Activated CD8-positive, alpha-beta memory T cell treated with anti-CD3 and anti-CD28 coated beads, Interleukin-2, amount 50 U/mL, for 4 hours (primary cell): ENCODE measurements around the gene NDUFA11.
"Not testable (repeated sequence)": the region's sequence is repeated elsewhere in the genome, so short reads cannot be mapped to it uniquely, and the experiment has no call there.

ENCODE experiments used
- DNase-seq: peaks from one replicate; pipeline ENCODE4 v3.0.0-alpha.2; 2020

NDUFA11 gene

DNA sequence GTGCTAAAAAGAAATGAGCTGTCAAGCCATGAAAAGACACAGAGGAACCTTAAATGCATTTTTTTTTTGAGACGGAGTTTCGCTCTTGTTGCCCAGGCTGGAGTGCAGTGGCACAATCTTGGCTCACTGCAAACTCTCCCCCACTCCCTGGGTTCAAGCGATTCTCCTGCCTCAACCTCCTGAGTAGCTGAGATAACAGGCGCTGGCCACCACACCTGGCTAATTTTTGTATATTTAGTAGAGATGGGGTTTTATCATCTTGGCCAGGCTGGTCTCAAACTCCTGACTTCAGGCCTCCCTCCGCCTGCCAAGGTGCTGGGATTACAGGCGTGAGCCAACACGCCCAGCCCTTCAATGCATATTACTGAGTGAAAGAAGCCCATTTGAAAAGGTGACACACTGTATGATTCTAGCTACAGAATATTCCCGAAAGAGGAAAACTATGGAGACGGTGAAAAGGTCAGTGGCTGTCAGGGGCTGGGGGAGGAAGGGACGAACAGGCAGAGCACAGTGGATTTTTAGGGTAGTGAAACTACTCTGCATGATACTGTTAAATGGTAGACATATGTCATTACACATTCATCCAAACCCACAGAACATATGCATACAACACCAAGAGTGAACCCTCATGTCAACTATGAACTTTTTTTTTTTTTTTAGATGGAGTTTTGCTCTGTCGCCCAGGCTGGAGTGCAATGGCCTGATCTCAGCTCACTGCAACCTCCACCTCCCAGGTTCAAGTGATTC is 19.4 kb downstream of the NDUFA11 start:
- DNase-seq, result not testable (repeated sequence)

DNA sequence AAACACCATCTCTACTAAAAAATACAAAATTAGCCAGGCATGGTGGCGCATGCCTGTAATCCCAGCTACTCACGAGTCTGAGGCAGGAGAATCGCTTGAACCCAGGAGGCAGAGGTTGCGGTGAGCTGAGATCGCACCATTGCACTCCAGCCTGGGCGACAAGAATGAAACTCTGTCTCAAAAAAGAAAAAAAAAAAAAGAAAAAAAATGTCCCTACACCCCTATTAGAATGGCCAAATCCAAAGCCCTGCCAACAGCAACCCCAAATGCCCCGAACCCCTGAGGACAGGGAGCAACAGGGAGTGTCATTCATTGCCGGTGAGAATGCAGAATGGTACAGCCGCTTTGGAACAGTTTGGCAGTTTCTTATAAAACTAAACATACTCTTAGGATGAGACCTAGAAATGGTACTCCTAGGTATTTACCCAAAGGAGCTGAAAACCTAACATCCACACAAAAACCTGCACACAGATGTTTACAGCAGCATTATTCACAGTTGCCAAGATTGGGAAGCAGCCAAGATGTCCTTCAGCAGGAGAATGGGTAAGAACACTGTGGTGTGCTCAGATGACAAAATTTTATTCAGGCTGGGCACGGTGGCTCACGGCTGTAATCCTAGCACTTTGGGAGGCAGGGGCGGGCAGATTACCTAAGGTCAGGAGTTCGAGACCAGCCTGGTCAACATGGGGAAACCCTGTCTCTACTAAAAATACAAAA is 20.3 kb downstream of the NDUFA11 start:
- not testable (repeated sequence) for DNase-seq

- DNase-seq, result no peak
These were observed 21.1 kb downstream of the NDUFA11 start for GRCh38 chr19:5882421-5882968.

- DNase-seq, result no peak
These were observed 21.9 kb downstream of the NDUFA11 start for GRCh38 chr19:5881543-5882299.

- DNase-seq, result no peak
These were observed 22.9 kb downstream of the NDUFA11 start for GRCh38 chr19:5880604-5881078.

DNA sequence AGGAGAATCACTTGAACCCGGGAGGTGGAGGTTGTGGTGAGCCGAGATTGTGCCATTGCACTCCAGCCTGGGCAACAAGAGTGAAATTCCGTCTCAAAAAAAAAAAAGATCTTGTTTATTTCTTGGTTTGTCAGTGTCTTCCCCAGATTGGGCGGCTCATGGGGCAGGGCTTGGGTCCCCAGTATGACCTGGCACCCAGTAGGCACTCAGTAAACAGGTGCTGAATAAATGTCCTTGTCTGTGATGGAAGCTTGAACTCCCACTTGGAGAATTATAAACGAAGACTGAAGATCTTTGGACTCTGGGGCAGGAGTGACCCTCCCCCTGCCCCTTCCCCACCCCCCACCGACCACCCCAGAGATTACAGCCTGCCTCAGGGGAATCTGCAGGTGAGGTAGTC is 23.4 kb downstream of the NDUFA11 start:
- DNase-seq, result no peak

DNA sequence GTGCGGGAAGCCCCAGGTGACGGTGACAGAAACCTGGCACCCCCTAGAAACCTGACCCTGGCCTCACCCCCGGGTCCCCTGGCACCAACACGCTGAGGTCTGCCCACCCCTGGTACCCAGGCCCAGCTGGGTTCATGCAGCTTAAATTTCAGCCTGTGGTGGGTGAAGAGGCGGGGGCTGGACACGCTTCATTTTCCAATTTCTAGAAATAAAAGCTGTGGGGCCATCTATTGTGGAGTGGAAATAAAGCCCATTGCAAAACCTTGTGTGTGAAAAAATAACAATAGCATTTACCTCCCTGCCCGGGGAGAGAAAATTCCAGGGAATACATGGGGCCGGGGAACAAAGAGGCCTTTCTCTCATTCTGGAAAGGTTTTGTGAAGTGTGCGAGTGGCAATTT is 25.7 kb downstream of the NDUFA11 start:
- DNase-seq, result no peak

DNA sequence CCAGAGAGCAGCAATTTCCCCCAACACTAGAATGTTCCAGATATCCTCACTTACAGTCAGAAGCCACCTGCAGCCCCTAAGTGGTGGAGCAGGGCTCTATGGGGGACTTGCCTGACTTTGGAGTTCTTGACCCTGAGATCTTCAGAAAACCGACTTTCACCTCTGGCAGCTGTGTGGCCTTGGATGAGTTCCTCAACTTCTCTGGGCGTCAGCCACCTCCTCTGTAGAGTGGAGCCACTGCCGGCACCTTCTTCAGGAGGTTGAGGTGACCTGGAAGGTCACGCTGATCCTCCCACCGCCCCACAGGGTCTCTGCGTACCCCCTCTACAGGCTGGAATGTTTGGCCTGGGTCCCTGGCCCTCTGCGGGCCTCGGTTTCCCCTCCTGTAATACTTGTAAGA is 26.2 kb downstream of the NDUFA11 start:
- no peak for DNase-seq

- not testable (repeated sequence) for DNase-seq
These were observed 29.1 kb downstream of the NDUFA11 start for GRCh38 chr19:5874496-5874895.

DNA sequence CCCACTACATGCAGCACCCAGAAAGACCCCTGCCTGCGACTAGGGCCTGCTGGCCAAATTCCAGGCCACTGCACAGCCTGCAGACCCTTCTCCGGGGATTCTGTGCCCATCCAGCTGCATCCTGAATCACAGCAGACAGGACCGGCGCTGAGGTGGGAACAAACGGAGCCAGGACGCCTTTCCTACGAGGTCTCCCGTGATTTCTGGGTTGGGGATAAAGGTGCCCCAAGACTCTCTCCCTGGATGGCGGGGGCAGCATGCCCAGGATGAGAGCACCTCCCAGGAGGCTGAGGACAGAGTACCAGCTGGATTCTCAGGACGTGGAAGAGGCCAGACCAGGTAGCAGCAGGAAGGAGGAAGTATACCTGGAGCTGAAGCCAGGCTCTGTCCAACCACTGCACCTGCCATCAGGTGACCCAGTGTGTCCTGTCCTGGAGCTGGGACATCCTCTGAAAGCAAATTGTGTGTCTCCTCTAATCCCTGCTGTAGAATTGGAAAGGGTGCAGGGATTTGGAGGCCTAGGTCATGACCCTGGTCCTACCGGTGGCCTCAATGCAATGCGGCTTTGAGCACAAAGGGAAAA is 29.9 kb downstream of the NDUFA11 start:
- no peak for DNase-seq

DNA sequence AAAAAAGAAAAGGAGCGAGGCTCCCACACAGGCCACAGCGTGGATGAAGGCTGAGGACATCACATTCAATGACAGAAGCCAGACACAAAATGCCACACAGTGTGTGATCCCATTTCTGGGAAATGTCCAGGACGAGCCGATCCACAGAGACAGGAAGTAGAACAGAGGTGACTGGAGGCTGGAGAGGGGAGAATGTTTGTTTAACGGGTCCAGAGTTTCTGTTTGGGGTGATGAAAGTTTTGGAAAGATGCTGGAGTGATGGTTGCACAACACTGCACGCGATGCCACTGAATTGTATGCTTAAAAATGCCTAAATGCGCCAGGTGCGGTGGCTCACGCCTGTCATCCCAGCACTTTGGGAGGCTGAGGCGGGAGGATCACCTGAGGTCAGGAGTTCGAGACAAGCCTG is 32.6 kb downstream of the NDUFA11 start:
- no peak for DNase-seq

DNA sequence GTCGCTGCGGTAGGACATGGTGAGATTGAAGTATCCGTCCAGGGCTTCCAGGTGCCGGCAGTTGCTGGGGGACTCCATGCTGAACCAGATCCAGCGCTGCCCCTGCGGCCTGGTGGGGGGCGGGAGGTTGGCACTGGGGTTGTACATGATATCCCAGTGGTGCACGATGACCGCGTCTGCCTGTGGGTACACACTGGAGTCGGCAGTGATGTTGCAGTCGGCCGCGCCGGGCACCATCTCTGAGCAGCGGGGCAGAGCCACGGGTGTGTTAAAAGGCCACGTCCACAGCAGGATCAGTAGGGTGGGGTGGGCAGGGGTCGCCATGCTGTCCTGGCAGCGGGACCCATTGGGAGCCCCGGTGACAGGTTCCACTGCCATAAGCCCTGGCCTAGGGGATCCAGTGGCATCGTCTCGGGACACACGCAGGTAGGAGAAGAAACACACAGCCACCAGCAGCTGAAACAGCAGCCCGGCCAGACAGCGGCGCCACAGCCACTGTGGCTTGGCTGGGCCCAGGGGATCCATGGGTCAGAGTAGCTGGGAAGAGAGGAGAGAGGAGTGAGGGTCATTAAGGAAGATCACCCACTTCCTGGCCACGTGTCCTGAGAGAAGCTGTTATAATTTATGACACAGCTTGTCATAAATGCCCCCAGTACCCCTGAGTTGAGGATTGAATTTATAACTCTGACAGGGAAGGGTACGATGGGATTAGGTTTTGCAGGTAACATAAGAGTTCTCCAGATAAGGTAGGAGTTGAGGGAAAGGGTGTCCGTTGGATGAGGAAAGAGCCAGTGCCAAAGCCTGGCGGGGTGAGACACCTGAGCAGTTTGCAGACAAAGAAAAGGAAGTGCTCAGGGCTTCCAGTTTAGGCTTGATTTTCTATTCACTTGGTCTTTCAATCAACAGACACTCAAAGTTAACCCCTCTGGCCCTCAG is 36.1 kb downstream of the NDUFA11 start:
- DNase-seq, result no peak

GRCh38 chr19:5865772-5866171 is 37.8 kb downstream of the NDUFA11 start:
- DNase-seq, result no peak

- DNase-seq, result no peak
These were observed 38.7 kb downstream of the NDUFA11 start for GRCh38 chr19:5864725-5865486.

DNA sequence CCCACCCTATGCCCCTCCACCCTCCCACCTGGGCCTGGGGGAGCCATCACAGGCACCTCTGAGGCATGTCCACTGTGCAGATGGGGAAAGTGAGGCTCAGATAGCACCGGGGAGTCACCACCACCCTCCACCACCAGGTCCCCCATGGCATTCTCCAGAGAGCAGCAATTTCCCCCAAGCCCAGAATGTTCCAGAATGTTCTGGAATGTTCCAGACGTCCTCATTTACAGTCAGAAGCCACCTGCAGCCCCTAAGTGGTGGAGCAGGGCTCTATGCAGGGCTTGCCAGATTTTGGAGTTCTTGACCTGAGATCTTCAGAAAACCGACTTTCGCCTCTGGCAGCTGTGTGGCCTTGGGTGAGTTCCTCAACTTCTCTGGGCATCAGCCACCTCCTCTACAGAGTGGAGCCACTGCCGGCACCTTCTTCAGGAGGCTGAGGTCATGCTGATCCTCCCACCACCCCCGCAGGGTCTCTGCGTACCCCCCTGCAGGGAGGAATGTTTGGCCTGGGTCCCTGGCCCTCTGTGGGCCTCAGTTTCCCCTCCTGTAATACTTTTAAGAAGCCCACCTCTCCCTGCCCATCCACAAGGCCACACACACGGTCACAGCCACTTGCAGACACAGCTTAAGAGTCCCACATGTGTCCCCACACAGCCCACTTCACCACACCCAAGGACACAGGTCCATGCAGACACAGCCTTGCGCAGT is 39.4 kb downstream of the NDUFA11 start:
- no peak for DNase-seq

DNA sequence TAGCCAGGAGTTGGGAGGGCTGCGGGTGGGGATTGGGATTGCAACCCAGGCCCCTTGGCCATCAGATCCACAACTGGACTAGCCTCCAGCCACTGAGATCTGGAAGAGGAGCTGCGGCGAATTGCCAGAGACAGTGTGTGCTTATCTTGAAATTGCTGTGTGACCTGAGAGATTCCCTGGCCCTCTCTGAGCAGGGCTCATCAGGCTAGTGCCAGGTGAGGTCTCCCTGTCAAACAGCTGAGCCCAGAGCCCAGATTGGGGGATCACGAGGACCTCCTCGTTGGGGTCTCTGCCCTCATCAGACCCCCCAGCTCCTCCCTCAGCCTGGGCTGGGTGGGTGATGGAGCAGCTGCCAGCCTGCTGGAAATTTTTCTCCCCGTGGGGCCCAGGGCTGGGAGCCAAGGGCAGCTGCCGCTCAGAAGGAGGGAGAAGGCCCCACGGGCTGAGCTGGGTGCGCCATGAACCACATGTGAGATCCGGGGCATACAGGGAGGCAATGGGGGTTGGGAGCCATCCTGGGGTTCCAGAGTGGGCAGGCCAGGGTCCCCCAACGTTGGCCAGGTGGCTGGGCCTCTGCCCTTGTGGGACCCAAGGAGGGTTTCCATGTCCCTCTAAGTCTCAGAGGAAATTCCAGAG is 40.4 kb downstream of the NDUFA11 start:
- no peak for DNase-seq

GRCh38 chr19:5857203-5858081 is 46.1 kb downstream of the NDUFA11 start:
- DNase-seq, result no peak

DNA sequence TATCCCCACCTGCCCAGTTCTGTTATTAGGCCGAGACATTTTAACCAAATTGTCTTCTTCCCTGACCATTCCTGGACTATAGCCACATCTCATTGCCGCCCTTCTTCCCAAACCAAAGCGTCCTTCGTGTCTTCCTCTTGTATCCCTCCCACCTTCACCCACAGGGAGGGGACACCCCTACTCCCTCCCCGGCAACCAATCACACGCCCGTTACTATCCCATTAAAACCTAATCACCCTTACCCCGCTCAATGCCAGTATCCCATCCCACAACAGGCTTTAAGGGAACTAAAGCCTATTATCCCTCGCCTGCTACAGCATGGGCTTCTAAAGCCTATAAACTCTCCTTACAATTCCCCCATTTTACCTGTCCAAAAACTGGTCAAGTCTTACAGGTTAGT is 48.4 kb downstream of the NDUFA11 start:
- DNase-seq, result not testable (repeated sequence)

DNA sequence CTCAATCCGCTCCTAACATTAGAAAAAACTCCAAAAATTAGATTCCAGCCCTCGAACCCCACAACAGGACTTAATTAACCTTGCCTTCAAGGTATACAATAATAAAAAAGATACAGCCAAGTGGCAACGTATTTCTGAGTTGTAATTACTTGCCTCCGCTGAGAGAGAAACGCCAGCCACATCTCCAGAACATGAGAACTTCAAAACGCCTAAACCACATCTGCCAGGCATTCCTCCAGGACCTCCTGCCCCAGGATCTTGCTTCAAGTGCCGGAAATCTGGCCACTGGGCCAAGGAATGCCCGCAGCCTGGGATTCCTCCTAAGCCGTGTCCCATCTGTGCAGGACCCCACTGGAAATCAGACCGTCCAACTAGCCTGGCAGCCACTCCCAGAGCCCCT is 49.5 kb downstream of the NDUFA11 start:
- DNase-seq, result not testable (repeated sequence)
